CD4-positive, CD25-positive, alpha-beta regulatory T cell (primary cell): ENCODE measurements around the gene DTD2. TPM values are rescaled to one million over a fixed set of nuclear protein-coding genes. Genes with fewer than 3 reads are reported as not detected.

Experiments used
- ATAC-seq, 2 donors: fragments of 150-1000 bp; cut with Tn5 transposase; one replicate each; pipeline ENCODE4 v1.10.0; 2021; ENCODE audit warnings: low read depth in 2 of 2, moderate number of reproducible peaks in 2 of 2, moderate library complexity in 1 of 2
- DNase-seq, 3 donors: peaks; one replicate each; pipeline versions ENCODE4 v3.0.0 to v3.0.0-alpha.2; 2012 to 2022; ENCODE audit warnings: mixed read lengths in 1 of 3
- H3K27ac ChIP-seq: one replicate; pipeline ENCODE4 v1.7.0; 2013; ENCODE audit warnings: mild to moderate bottlenecking, low read length; ENCODE audit not compliant: insufficient read depth, poor library complexity, severe bottlenecking
- H3K27me3 ChIP-seq: one replicate; pipeline ENCODE4 v1.7.0; 2013; ENCODE audit warnings: low read length; ENCODE audit not compliant: control insufficient read depth, insufficient read depth
- H3K36me3 ChIP-seq: one replicate; pipeline ENCODE4 v1.7.0; 2013; ENCODE audit warnings: mild to moderate bottlenecking, low read length, moderate library complexity; ENCODE audit not compliant: control insufficient read depth, insufficient read depth
- H3K4me1 ChIP-seq: 2 replicates; pipeline ENCODE4 v1.7.0; 2013; ENCODE audit warnings: mild to moderate bottlenecking, low read length; ENCODE audit not compliant: insufficient read depth, control insufficient read depth, poor library complexity, severe bottlenecking
- H3K4me3 ChIP-seq: one replicate; pipeline ENCODE4 v1.7.0; 2013; ENCODE audit warnings: low read depth, mild to moderate bottlenecking, low read length, moderate library complexity
- H3K9me3 ChIP-seq, 2 experiments: 1 replicate in 1 of 2; 2 replicates in 1 of 2; pipeline ENCODE4 v1.7.0; 2013; ENCODE audit warnings: low read length in 2 of 2, mild to moderate bottlenecking in 1 of 2, moderate library complexity in 1 of 2; ENCODE audit not compliant: control insufficient read depth in 2 of 2
- H3K27ac Mint-ChIP-seq, 3 donors: one replicate each; pipeline ENCODE4 v1.8.0; 2020 to 2022; ENCODE audit warnings: mild to moderate bottlenecking in 3 of 3, mixed read lengths in 3 of 3, moderate library complexity in 2 of 3
- H3K27me3 Mint-ChIP-seq: one replicate; pipeline ENCODE4 v1.8.0; 2022; ENCODE audit warnings: mild to moderate bottlenecking, mixed read lengths
- H3K36me3 Mint-ChIP-seq: one replicate; pipeline ENCODE4 v1.8.0; 2020; ENCODE audit warnings: mixed read lengths
- H3K4me1 Mint-ChIP-seq, 4 donors: one replicate each; pipeline ENCODE4 v1.8.0; 2020 to 2022; ENCODE audit warnings: mixed read lengths in 4 of 4, mild to moderate bottlenecking in 1 of 4
- H3K4me3 Mint-ChIP-seq, 4 donors: one replicate each; pipeline ENCODE4 v1.8.0; 2020 to 2022; ENCODE audit warnings: mild to moderate bottlenecking in 4 of 4, mixed read lengths in 4 of 4, moderate library complexity in 3 of 4
- H3K9me3 Mint-ChIP-seq, 7 donors: one replicate each; pipeline ENCODE4 v1.8.0; 2020 to 2022; ENCODE audit warnings: mixed read lengths in 7 of 7, mild to moderate bottlenecking in 3 of 7, moderate library complexity in 2 of 7
- polyA plus RNA-seq, 4 donors: library from polyadenylated mRNA; unstranded; fragments of 300-500 nt; fragmentation: Illumina TruSeq; gene quantifications; one replicate each; pipeline ENCODE4 v1.2.3, GENCODE V29; 2021
- total RNA-seq: library from RNA; stranded (reverse); gene quantifications from one replicate; pipeline ENCODE4 v1.2.3, GENCODE V29; 2022

DTD2 gene
- total RNA-seq, result 7.8 TPM
- 10 to 100 TPM; 12.7 to 23.7 (median 17.7) TPM for polyA plus RNA-seq

DNA sequence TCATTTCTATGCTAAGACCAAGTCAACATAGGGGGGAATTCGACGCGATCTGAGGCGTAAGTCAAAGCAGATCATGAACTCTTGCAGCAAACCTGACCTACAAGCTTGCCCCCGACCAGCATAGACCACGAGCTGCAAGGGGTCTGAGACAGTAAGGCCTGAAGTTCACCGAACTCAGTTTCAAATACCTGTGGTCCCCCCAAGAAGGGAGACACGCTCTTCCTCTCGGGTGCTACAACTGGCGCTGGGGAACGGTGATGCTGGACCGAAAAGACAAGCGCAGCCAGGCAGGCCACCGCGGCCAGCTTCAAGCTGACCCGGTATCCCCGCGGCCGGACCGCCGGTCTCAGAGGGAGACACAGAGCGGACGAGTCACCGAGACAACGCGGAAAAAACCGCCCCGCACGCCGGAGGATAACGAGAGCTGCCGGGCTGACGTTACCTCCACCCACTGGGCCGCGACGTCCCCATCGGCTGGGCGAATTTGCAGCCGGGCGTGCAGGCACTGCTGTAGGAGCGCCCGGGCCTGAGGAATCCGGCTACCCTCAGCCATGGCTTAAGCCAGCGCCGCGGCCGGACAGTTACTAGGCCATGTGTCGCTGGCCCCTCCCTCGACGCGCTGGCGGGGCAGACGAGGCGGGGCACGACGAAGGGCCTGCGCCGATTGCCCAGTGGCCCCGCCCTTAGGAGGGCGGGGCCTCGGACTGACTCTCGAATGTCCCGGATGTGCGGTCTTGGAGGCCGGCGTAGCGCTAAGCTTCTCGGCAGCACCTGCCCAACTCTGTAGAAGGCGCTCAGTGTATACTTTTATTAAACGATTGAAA lies at the start of gene DTD2:
DTD2 (minus strand) TSS at position 666 of the 824 bp plus-strand sequence; CDS start at position 553, 113 bp downstream.
- H3K36me3 Mint-ChIP-seq, result peaks cover 7% of the 10 kb centered on the region
- H3K27me3 Mint-ChIP-seq, result peaks cover 11% of the 10 kb centered on the region
- peaks cover 0 to 2% (median 0%) of the 10 kb centered on the region in 7 donors for H3K9me3 Mint-ChIP-seq
- DNase-seq (peak; percentile 88 to 94 (median 89)), ATAC-seq (peak; percentile 98)
- peak within 1 kb of the TSS; percentile 89 to 98 (median 96) for H3K4me3 Mint-ChIP-seq
- Histone ChIP-seq H3K4me1 (peaks cover 19% of the 10 kb centered on the region), H3K27me3 (peaks cover 3% of the 10 kb centered on the region), H3K36me3 (peaks cover 5% of the 10 kb centered on the region), H3K9me3 (no peaks in the 10 kb centered on the region), H3K27ac (peak within 1 kb of the TSS; percentile 60), H3K4me3 (peak within 1 kb of the TSS; percentile 85)
- peaks cover 12 to 42% (median 19%) of the 10 kb centered on the region in 4 donors for H3K4me1 Mint-ChIP-seq
- H3K27ac Mint-ChIP-seq, result peak within 1 kb of the TSS; percentile 95 to 97 (median 97)

DNA sequence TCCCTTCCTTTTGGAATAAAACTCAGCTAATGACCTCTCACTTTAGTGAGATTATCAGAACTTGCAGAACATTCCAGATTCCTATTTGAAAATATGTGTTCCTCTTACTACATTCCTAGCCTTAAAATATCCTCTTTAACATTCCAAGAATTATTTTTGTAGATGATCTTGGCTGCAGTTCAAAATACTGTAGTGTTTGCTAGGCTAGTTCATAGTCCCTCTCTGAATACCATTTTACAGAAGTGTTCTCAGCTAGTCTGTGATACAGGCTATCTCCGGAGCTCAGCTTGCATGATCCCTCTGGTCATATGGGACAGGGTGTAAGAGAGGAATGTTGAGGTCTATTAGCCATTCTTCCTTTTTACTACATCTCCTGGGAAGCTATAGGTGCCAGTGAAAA lies 48.1 kb upstream of the DTD2 start:
- Histone ChIP-seq H3K27me3 (no peaks in the 10 kb centered on the region), H3K27ac (no peak overlapping the region), H3K4me1 (no peaks in the 10 kb centered on the region), H3K9me3 (no peaks in the 10 kb centered on the region), H3K4me3 (no peak overlapping the region), H3K36me3 (no peaks in the 10 kb centered on the region)
- Mint-ChIP-seq H3K27ac (no peak overlapping the region), H3K9me3 (no peaks in the 10 kb centered on the region), H3K4me3 (no peak overlapping the region), H3K4me1 (no peaks in the 10 kb centered on the region), H3K36me3 (no peaks in the 10 kb centered on the region), H3K27me3 (peaks cover 9% of the 10 kb centered on the region)
- no peak for DNase-seq
- ATAC-seq, result no peak

DNA sequence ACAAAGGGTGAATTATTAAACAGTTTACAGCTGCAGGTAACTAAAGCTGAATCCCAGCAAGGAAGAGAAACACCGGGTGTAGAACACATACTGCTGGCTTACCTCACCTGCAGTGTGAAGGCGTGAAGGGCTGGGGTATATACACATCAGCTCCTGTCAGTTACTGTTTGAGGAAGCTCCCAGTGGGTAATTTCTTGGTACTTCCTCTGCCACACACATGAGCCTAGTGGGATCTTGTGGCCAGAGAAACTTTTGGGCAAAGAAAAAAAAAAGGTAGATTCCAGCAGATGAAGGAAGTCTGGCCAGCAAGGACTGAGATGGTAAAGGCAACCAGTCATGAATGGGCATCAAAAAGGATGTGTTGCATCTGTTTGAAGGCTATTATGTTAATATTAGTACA lies 44.6 kb upstream of the DTD2 start:
- H3K4me3 Mint-ChIP-seq, result no peak overlapping the region
- no peak overlapping the region for H3K4me3 ChIP-seq
- no peaks in the 10 kb centered on the region for H3K27me3 ChIP-seq
- H3K9me3 ChIP-seq, result no peaks in the 10 kb centered on the region
- DNase-seq (no peak), ATAC-seq (no peak)
- H3K9me3 Mint-ChIP-seq, result peaks cover 0 to 4% (median 0%) of the 10 kb centered on the region in 7 donors
- H3K4me1 ChIP-seq, result no peaks in the 10 kb centered on the region
- H3K36me3 Mint-ChIP-seq, result no peaks in the 10 kb centered on the region
- H3K36me3 ChIP-seq, result no peaks in the 10 kb centered on the region
- no peaks in the 10 kb centered on the region for H3K4me1 Mint-ChIP-seq
- no peak overlapping the region for H3K27ac Mint-ChIP-seq
- H3K27me3 Mint-ChIP-seq, result peaks cover 6% of the 10 kb centered on the region
- H3K27ac ChIP-seq, result no peak overlapping the region

DNA sequence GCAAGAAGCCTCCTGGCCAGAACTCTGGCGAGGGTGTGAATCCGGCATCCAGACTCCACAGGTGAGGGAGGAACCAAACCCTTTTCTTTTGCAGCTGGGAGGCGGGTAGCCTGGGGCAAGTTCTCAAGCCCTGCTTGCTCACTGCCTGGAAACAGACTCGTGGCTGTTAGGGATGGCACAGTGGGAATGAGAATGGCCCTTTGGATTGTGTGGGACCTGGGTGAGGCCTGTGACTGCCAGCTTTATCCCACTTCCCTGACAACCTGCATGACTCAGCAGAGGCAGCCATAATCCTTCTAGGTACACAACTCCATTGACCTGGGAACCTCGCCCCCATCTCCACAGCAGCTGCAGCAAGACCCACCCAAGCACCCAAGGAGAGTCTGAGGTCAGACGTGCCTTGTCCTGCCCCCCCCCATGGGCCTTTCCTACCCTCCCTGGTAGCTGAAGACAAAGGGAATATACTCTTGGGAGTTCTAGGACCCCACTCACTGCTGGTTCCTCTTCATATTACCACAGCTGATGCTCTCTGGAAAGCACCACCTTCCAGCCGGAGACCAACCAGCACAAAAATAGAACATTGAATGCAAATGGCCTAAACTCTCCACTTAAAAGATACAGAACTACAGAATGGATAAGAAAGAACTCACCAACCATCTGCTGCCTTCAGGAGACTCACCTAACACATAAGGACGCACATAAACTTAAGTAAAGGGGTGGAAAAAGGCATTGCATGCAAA lies 35.6 kb upstream of the DTD2 start:
- H3K9me3 ChIP-seq, result no peaks in the 10 kb centered on the region
- H3K4me1 ChIP-seq, result no peaks in the 10 kb centered on the region
- Mint-ChIP-seq H3K36me3 (no peaks in the 10 kb centered on the region), H3K9me3 (peaks cover 0 to 5% (median 0%) of the 10 kb centered on the region in 7 donors), H3K27ac (no peak overlapping the region), H3K4me3 (no peak overlapping the region), H3K4me1 (no peaks in the 10 kb centered on the region), H3K27me3 (peaks cover 27% of the 10 kb centered on the region)
- no peak overlapping the region for H3K27ac ChIP-seq
- no peak for ATAC-seq
- H3K27me3 ChIP-seq, result peaks cover 4% of the 10 kb centered on the region
- no peak overlapping the region for H3K4me3 ChIP-seq
- DNase-seq, result no peak
- H3K36me3 ChIP-seq, result no peaks in the 10 kb centered on the region

DNA sequence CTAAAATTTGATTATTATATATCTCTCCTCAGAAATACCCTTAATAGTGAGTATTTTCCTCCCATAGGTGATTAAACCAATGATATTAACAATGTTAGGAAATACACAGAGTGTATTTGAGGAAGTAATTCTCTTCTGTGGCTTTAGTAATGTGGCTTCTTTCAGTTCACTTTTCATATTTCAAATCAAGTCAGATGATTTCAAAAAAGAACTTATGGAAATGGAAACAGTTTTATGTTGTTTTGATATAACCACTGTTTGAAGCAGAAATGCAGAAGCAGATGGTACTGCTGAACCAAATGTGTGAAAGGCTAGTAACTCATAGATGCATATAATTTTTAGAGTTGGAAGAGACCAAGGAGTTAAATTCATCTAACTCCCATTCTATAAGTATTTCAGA lies 32.4 kb upstream of the DTD2 start:
- Histone ChIP-seq H3K4me1 (no peaks in the 10 kb centered on the region), H3K27me3 (peaks cover 4% of the 10 kb centered on the region), H3K36me3 (no peaks in the 10 kb centered on the region), H3K4me3 (no peak overlapping the region), H3K27ac (no peak overlapping the region), H3K9me3 (no peaks in the 10 kb centered on the region)
- Mint-ChIP-seq H3K9me3 (peaks cover 0 to 2% (median 2%) of the 10 kb centered on the region in 7 donors), H3K4me1 (no peaks in the 10 kb centered on the region), H3K27me3 (peaks cover 30% of the 10 kb centered on the region), H3K4me3 (no peak overlapping the region), H3K27ac (no peak overlapping the region), H3K36me3 (no peaks in the 10 kb centered on the region)
- DNase-seq, result no peak
- ATAC-seq, result no peak

- DNase-seq (no peak), ATAC-seq (no peak)
- Histone ChIP-seq H3K4me1 (no peaks in the 10 kb centered on the region), H3K36me3 (no peaks in the 10 kb centered on the region), H3K27ac (no peak within 1 kb of the TSS), H3K27me3 (peaks cover 4% of the 10 kb centered on the region), H3K4me3 (no peak within 1 kb of the TSS), H3K9me3 (no peaks in the 10 kb centered on the region)
- Mint-ChIP-seq H3K4me1 (no peaks in the 10 kb centered on the region), H3K27ac (peak within 1 kb of the TSS in 1 of 3 donors; percentile 58), H3K4me3 (no peak within 1 kb of the TSS), H3K36me3 (no peaks in the 10 kb centered on the region), H3K9me3 (peaks cover 0 to 2% (median 2%) of the 10 kb centered on the region in 7 donors), H3K27me3 (peaks cover 33% of the 10 kb centered on the region)
Measured at GRCh38 chr14:31487886-31488285, 30.6 kb upstream of the DTD2 start, which contains the start of gene GPR33. TSS of gene GPR33 (minus strand) at chr14:31488039. CDS start at chr14:31483965, 4,074 bp downstream.

DNA sequence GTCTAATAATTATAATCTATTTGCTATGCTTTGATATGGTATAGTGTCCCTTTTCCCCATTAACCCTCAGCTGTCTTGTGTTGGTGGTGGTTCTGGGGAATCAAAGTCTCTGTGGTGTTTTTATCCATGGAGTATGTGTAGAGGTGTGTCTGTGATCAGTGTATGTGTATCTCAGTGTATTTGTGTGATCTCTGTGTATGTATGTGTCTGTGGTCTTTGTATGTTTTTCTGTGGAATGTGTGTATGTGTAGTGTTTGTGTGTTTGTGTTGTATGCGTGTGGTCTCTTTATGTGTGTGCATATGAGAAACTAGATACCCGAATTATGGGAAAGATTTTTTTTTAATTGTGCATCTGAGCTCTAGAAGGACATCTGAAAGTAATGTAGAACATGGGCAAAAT lies 29.5 kb upstream of the DTD2 start:
- ATAC-seq, result no peak
- no peak for DNase-seq
- H3K27ac ChIP-seq, result no peak overlapping the region
- H3K36me3 Mint-ChIP-seq, result no peaks in the 10 kb centered on the region
- no peak overlapping the region for H3K27ac Mint-ChIP-seq
- H3K9me3 ChIP-seq, result no peaks in the 10 kb centered on the region
- no peaks in the 10 kb centered on the region for H3K36me3 ChIP-seq
- no peaks in the 10 kb centered on the region for H3K4me1 ChIP-seq
- peaks cover 4% of the 10 kb centered on the region for H3K27me3 ChIP-seq
- H3K4me3 ChIP-seq, result no peak overlapping the region
- peaks cover 0 to 2% (median 0%) of the 10 kb centered on the region in 7 donors for H3K9me3 Mint-ChIP-seq
- no peak overlapping the region for H3K4me3 Mint-ChIP-seq
- H3K27me3 Mint-ChIP-seq, result peaks cover 33% of the 10 kb centered on the region
- no peaks in the 10 kb centered on the region for H3K4me1 Mint-ChIP-seq
